Head of caudate nucleus (tissue), 42 donors: ENCODE measurements around the gene SIRT3.
"Not testable (repeated sequence)": the region's sequence is repeated elsewhere in the genome, so short reads cannot be mapped to it uniquely, and the experiment has no call there.

Experiments used
- DNase-seq, 42 donors: peaks; one replicate each; pipeline versions ENCODE4 v3.0.0 to v3.0.0-alpha.2; 2020 to 2021; ENCODE audit warnings: mixed read lengths in 7 of 42
- intact Hi-C: fragments of 100-400 bp; cut with DNase I; formaldehyde crosslinking; loops from one replicate; pipeline ENCODE4 v1.15.0; 2022

The SIRT3 gene

DNA sequence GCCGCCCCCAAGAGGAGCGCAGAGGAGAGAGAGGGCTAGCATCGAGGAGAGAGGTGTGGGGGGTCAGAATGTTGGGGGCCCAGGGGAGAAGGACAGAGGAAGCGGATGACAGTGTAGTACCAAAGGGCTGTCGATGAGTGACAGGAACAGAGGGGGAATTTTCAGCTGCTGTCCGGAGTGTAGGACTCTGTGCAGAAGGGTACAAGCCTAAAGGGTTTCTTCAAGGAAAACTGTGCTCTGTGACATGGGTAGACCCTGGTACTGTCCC lies 36.7 kb upstream of the SIRT3 start:
- peak in 2 of 42 donors; percentile 7 to 22 for DNase-seq
- intact Hi-C loops: no loop called here

DNA sequence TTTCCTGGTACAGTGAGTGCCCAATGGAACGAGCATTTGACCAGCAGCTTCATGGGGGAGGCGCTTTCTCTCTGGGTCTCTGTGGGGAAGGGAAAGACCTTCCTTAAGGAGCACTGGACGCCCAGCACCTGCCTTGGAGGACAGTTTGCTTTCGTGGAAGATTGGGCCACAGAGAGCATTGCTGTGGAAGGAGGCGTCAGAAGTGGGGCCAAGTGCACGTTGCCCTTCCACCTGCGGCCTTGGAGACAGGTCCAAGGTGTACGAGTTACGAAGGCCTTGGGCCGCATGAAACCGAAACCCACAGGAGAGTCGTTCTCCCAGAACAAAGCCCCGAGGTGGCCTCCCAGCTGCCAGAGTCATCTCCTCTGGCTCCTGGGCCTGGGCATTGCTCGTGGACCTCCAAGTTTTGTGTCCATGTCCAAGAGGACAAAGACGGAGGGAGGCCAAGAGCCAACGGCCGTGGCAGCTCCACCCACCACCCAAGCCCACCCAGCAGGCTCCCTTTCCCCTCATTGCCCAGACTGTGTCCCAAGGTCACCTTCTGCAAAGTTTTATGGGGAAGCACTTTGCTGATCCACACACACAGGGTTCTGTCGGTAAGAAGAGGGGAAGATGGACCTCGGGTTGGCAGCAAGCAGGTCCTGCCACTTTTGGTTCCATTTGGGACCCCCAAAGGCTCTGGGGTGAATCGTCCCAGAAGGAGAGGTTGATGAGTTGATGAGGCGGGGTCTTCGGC lies 36.2 kb upstream of the SIRT3 start:
- intact Hi-C loops: no loop called here
- peak in 2 of 42 donors; percentile 12 to 20 for DNase-seq

DNA sequence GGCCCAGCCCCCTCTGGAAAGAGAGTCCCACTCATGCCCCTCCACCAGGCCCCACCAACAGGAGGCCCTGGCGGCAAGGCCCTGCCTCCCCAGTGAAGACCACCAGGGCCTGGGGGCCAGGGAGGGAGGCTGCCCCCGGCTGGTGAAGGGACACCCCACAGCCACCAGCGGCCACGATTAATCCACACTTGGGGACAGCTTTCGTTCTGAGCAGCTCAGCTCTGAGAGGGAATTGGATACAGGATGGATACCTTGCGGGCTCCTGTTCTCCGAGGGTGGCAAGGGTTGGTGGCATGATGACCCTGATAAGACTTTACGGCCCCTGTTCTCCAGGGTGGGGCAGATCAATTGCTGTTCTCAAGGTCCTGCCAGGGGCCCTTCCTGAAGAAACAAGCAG lies 35.2 kb upstream of the SIRT3 start:
- intact Hi-C loops: no loop called here
- DNase-seq: peak in 4 of 42 donors; percentile 1 to 6 (median 2)

DNA sequence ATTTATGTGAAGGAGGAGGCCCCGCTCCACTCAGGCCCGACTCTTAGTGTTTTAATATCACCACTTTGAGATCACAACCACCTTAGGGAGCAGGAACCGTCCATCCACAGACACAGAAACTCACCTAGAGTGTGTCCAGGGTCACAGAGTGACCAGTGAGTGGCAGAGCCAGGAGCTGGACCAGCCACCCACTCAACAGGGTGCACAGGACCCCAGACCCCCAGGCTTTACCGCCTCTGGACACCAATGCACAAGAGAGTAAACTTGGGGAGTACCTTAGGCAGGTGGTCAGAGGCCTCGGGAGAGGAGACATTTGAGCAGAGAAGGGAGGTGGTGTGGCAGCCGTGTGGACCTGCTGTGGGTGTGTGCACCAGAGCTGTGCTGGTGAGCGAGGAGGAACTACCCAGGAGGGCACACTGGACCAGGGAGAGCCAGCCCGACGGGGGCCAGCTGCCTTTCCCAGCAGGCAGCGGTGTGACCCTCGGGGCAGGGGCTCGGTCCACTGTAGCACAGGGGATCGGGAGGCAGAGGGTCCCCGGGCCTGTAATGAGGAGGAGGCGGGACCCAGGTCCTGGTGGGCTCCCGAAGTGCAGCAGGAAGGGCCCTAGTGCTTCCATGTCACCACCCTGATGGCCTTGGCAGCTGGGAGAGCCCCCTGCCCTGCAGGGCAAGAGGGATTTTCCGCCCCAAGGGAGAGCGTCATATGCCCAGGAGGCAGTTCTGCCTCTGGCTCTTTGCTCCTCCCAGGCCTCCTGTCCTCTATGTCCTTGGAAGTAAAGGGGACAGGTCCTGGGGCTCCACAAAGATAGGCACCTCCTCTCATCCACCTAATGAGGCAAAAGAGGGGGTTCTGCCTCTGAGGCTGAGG lies 34.5 kb upstream of the SIRT3 start:
- DNase-seq: peak in 2 of 42 donors; percentile 6 to 25
- intact Hi-C loops: no loop called here

DNA sequence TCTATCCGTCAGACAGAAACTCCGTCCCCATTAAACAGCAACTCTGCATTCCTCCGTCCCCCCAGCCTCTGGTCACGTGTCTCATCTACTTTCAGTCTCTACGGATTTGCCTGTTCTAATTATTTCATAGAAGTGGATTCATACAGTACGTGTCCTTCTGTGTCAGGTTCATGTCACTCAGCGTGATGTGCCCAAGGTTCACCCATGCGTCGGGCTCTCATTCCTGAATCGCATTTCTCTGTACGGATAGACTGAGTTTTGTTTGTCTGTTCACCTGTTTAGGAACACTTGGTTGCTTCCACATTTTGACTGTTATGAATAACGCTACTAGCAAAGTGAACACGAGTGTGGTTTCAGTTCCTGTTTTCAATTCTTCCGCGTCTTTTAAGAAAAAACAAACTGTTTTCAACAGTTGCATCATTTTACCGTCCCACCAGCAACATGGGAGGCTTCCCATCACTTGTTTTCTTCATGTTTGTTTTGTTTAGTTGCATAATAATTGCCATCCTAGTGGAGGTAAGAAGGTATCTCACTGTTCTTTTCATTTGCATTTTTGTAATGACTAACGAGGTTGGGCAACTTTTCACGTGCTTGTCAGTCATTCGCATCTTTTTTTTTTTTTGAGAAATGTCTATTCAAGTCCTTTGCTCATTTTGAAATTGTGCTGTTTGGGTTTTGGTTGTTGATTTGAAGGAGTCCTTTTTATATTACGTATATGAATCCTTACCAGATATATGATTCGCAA lies 33.2 kb upstream of the SIRT3 start:
- peak in 2 of 42 donors; percentile 26 to 34 for DNase-seq
- intact Hi-C loops: no loop called here

DNA sequence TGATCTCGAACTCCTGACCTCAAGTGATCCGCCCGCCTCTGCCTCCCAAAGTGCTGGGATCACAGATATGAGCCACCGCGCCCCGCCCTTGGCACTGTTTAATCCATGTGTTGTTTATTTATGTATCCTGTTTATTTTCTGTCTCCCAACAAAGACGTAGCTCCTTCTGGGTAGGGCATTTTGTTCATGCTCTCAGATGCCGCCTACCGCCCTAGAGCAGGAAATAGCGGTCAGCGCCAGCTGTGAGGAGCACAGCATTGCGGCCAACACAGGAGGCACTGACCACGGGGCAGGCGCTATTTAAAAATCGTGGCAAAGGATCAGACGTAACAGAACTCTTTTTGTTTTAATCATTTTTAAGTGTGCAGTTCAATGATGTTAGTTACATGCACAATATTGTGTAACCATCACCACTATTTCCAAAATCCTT lies 32.6 kb upstream of the SIRT3 start:
- peak in 27 of 42 donors; percentile 22 to 70 (median 46) for DNase-seq
- intact Hi-C loops: not testable (repeated sequence)

DNA sequence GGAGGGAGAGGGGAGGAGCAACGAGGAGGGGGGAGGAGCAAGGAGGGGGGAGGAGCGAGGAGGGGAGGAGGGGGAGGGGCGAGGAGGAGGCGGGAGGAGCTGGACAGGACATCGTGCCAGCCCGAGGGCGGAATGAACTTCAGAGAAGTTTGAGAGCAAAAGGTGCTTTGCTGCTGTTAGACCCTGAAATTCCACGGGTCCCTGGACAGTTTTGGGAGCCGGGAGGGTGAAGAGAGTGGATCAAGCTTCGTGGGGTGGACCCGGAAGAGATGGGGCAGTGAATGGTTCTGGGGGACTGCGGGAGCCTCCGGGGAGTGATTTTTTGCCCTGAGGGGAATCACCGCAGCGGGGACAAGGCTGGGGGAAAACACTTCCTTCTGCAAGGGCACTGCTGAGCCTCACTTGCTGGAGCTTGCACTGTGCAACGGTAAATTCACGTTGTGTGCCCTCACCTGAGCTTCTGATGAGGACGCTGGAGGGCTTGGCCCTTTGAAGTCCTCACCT lies 31.4 kb upstream of the SIRT3 start:
- intact Hi-C loops: no loop called here
- peak in 1 of 42 donors; percentile 41 for DNase-seq

DNA sequence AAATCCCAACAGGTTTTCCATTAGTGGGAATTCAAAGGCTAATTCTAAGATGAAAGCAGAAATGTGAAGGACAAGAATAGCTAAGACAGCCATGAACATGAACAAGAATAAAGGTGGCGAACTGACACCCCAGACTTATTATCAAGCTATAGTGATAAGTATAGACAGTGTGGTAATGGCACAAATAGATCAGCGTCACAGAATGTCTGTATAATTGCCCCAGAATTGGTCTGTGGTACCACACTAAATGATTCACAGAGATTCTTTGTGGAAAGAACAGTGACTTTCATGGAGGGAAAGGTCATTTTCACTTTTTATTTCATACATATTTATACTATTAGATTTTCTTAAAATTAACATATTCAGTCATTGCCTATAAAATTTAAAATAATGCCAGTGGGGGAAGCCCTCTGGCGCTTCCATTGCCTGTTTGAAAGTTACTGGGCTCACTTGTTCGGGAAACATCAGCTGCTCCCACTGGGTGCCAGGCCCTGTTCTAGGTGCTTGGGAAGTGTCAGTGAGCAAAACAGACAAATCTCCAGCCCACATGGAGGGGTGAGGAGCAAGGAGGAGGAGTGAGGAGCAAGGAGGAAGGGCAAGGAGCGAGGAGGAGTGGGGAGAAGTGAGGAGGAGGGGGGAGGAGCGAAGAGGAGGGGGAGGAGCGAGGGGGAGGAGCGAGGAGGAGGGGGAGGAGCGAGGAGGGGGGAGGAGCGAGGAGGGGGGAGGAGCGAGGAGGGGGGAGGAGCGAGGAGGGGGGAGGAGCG lies 30.7 kb upstream of the SIRT3 start:
- intact Hi-C loops: no loop called here
- peak in 1 of 42 donors; percentile 33 for DNase-seq

DNA sequence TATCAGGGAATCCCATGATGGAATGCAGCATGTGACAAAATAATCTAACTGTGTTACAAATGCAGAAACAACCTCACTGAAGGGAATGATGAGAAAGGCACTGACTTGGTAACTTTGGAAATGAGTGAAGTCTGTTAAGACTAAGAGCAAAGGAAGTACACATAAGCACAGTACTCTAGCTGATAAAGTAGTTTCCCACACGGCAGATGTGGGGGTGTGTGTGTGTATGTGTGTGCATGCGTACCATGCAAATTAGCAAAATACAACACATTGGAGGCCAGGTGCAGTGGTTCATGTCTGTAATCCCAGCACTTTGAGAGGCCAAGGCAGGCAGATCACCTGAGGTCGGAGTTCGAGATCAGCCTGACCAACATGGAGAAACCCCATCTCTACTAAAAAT lies 25.5 kb upstream of the SIRT3 start:
- DNase-seq: peak in 1 of 42 donors; percentile 5
- intact Hi-C loops: no loop called here

DNA sequence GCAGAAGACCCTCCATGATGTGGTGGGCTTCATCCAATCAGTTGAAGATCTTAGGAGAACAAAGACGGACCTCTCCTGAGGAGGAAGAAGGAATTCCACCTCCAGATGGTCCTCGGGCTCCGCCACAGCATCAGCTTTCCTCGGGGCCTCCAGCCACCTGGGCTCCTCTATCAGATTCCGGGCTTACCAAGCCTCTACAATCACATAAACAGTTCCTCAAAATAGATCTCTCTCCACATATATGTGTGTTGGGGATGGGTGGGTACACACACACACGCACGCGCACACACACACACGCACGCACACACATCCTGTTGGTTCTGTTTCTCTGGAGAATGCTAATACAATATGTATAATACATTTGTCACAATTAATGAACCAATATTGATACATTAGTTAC lies 23.3 kb upstream of the SIRT3 start:
- intact Hi-C loops: no loop called here
- peak in 1 of 42 donors; percentile 3 for DNase-seq

DNA sequence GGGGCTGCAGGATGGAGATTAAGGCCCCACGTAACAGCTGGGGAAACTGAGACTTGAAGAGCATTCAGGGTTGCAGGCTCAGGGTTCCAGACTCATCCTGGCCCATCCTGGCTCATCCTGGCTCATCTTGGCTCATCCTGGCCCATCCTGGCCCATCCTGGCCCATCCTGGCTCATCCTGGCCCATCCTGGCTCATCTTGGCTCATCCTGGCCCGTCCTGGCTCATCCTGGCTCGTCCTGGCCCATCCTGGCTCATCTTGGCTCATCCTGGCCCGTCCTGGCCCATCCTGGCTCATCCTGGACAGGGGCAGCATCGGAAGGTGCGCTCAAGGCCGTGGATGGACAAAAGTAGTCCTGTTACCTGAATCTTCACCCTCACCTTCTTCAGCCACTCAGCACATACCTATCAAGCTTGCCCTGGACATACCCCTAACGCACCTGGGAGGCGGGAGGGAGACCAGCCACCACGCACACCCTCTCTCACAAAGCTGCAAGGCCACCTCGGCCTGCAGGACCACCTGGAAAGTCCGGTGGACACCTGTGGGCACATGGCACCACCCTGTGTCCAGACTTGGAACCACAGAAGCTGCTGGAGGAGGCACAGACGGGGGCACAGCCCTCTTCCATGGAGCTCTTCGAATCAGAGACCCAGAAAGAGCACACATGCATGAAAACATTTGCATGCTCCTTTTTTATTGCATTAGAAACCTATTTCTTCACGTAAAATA lies 21.8 kb upstream of the SIRT3 start:
- DNase-seq: peak in 1 of 42 donors; percentile 29
- intact Hi-C loops: no loop called here

DNA sequence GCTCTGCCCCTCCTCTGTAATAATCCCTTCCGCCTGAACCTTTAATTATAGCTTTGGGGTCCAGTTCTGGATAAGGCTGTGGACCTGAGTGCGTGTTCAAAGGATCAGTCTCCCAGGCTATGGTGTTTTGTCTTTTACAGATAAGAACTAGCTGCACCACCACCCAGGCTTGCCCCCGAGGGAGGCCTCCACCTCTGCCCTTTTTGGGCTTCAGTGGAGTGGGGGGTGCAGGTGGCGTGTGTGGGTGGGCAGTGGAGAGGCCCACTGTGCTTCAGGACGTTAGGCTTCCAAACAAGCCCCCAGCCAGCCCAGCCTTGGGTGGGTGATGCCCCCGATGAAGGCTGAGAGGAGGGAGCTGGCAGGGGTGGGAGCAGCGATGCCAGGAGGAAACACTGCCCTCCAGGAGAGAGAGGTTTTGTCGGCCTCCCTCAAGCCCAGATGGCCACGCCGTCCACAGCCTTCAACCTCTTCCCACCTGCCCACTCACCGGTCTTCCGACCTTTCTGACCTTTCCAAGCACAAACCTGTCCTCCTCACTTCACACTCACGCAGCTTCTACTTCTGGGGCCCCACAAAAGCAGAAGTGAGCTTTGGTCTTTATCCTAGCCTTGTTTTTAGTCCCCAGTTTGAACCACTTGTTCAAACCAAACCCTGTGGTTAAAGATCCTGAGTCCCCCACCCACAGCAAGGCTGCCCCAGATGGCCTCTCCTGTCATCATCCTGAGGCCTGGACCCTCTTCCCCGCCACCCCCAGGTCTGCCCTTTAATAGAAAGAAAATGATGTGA lies 21.0 kb upstream of the SIRT3 start:
- DNase-seq: peak in 1 of 42 donors; percentile 17
- intact Hi-C loops: no loop called here

DNA sequence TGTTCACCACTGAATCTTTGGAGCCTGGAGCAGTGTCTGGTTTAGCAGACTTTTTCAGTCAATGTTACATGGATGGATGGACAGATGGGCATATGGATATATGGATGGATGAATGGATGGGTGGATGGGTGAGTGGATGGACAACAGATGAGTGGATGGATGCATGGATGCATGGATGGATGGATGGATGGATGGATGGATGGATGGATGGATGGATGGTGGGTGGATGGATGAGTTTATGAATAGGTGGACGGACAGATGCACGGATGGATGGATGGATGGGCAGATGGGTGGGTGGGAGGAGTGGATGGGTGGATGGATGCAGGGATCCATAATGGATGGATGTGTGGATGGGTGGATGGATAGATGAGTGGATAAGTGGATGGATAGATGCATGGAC lies 19.7 kb upstream of the SIRT3 start:
- DNase-seq: peak in 1 of 42 donors; percentile 8
- intact Hi-C loops: no loop called here

DNA sequence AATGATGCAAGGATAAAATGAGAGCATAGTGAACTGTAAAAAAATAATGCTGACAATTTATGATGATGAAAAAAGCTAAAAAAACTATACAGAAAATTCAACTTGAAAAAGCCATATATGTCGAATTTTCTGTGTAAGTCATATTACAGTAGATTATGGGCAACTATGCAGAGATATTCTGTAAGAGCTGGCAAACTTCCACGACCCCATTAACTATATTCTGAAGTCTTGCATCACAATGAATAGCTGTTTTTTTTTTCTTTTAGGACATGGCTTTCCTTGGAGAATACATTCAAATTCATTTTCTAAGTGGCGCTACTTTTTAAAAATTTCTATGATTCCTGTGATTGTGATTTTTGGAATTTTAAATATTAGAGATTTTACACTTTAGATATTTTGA lies 19.0 kb upstream of the SIRT3 start:
- intact Hi-C loops: no loop called here
- peak in 1 of 42 donors; percentile 7 for DNase-seq

DNA sequence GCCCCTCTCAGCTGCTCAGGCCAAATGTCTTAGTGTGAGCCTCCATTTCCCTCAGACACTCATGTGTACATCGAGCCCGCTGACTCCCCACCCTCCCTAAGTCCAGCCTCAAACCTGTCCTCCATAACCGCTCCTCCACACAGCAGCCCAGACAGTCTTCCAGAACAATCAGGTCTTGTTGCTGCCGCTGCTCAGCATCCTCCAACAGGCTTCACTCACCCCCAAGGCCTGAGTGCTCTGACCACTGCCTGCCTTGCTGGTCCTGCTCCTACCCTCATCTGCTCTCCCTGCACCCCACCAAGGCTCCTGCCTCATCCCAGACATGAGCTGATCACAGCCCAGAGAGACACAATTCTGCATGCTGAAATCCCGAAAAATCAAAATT lies 17.7 kb upstream of the SIRT3 start:
- intact Hi-C loops: no loop called here
- peak in 2 of 42 donors; percentile 33 to 38 for DNase-seq

DNA sequence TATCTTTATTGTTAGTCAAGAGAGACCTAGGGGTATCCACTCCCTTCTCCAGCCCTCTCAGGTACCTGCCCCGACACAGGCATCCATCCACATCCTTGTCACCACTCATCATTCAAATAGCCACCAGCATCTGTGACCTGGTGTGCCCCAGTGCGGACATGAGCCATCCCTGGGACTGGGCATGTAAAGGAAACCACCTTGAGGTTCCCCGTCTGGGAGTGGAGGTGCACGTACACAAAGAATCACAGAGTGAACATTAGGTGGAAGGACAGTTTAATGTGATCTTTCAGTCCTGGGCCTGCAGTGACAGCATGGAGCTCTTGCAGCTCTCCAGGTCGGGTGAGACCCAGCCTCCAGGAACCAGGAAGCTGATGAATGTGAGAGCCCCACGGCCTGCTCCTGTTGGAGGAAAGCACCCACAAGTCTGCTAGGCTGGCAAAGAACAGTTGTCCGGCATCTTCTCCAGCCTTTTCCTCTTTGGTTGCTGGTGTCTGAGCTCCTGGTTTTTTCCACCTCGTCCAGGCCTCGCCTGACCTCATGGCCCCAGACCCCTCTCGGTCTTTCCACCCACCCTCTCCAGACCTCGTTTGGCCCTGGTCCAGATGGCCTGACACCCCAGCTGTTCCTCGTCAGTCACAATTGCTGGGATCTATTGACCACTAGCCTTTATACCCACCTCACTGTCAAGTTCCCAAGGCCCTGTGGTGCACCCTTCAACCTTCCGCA lies 17.2 kb upstream of the SIRT3 start:
- intact Hi-C loops: no loop called here
- DNase-seq: peak in 1 of 42 donors; percentile 38

DNA sequence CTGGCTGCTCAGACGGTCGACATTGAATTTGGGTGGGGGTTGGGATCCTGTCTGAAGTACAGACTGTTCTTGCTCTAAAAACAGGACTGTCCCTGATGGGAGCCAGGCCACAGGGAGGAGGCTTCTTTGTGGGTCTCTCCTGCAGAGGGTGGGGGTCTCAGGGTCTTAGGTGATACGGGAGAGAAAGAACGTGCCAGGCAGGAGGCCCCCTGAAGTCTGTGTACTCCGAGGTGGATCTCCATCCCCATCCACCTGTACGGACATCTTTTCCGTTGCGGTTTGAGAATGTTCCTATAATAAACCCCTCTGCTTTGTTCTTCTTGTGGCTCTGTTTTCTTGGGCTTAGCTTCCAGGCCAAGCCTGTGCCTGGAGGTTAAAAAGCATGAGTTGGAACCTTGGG lies 16.5 kb upstream of the SIRT3 start:
- DNase-seq: peak in 1 of 42 donors; percentile 33
- intact Hi-C loops: no loop called here
